Measurements from ENCODE around the gene MAN2B1.
A peak's percentile ranks its signal among the peaks of the same experiment; 100 is the strongest.
"Not testable (repeated sequence)": the region's sequence is repeated elsewhere in the genome, so short reads cannot be mapped to it uniquely, and the experiment has no call there.

MAN2B1 gene

GRCh38 chr19:12687496-12688196, 21.1 kb upstream of the MAN2B1 start, which contains the start of gene GNG14:
GNG14 (plus strand) TSS chr19:12687998; CDS start chr19:12688049, 51 bp downstream.
- no peak for TF ChIP-seq CTCF (conservative IDR thresholded peaks at IDR 0.05; ENCODE audit: low read depth, low read length)

GRCh38 chr19:12685831-12686230, 19.3 kb upstream of the MAN2B1 start:
- TF ChIP-seq CTCF (conservative IDR thresholded peaks at IDR 0.05; ENCODE audit: low read depth, low read length) = no peak
- H3K4me3 ChIP-seq (ENCODE audit: low read depth, low read length) = no peak overlapping the region
- no peak for DNase-seq (ENCODE audit: low read depth)

More at GRCh38 chr19:12687496-12688196, 21.1 kb upstream of the MAN2B1 start, which contains the start of gene GNG14:
- no peak within 1 kb of the TSS for H3K4me3 ChIP-seq (ENCODE audit: low read depth, low read length)
- DNase-seq (ENCODE audit: low read depth) = no peak

DNA sequence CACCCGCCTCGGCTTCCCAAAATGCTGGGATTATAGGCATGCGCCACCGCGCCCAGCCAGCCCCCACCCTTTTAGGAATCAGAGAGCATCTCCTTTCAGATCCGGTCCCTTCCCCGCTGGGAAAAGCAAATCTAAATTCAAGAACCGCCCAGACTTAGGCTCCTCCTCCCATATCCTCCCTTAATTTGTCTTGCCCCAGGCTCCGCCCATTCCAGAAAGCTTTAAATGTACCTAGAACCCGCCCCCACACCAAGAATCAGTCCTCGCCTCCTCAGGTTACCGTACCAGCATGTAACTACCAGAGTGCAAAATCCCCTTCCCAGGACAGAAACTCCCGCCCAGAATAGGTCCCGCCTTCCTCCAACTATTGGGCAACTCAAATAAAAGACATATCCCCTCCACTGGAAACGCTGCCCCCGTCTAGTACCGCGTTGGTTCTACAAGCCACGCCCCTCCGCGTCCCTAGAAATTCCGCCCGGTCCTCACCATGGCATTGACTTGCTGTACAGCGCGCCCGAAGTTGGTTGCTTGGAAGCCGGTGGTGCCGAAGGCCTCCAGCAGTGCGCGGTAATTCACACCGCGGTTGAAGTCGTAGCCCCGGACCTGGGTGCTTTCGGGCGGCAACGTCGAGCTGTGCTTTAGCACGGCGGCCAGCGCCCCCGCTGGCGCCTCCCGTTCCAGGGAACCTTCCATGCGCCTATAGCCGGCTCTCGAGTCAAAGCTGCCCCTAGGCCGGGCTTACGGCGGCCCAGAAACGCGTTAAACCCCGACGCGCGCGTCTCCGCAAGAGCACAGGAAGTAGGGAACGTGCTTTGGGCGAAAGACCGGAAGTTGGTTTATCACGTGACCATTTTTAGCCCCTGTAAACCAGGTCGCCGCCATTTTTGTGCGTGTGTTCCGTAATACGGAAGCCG, 14.8 kb upstream of the MAN2B1 start, which contains the start of gene DHPS:
Gene DHPS (minus strand): TSS at position 807 of the 914 bp plus-strand sequence. CDS start 114 bp downstream, at position 693.
- DNase-seq (ENCODE audit: low read depth) = peak; percentile 99
- no peak for TF ChIP-seq CTCF (conservative IDR thresholded peaks at IDR 0.05; ENCODE audit: low read depth, low read length)
- H3K4me3 ChIP-seq (ENCODE audit: low read depth, low read length) = peak within 1 kb of the TSS; percentile 97

DNA sequence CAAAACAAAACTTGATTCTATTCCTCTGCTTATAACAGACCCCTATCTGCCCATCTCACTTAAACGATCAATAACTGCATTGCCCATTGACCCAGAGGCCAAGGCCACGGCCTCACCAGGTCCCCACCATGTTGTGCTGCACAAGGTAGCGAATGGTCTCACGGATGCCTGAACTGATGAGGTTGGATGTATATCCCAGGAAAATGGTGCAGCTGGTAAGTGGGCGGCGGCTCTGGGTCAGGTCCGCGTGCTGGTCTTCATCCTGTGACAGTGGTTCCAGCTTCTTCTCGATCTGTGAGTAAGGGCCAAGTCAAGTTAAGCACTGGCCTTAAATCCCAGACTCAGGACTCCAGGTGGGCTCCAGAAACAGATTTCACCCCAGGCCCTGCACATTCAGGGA, 13.5 kb upstream of the MAN2B1 start:
- no peak for DNase-seq (ENCODE audit: low read depth)
- TF ChIP-seq CTCF (conservative IDR thresholded peaks at IDR 0.05; ENCODE audit: low read depth, low read length) = no peak

DNA sequence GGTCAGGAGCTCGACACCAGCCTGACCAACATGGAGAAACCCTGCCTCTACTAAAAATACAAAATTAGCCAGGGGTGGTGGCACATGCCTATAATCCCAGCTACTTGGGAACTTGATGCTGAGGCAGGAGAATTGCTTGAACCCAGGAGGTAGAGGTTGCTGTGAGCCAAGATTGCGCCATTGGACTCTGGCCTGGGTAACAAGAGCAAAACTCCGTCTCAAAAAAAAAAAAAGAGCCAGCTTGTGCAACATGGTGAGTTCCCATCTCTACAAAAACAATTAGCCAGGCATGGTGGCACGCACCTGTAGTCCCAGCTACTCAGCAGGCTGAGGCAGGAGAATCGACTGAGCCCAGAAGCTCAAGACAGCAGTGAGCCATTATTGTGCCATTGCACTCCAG, 11.5 kb upstream of the MAN2B1 start:
- DNase-seq (ENCODE audit: low read depth); H3K4me3 ChIP-seq (ENCODE audit: low read depth, low read length): not testable (repeated sequence)

More for the DNA sequence above, 13.5 kb upstream of the MAN2B1 start:
- no peak overlapping the region for H3K4me3 ChIP-seq (ENCODE audit: low read depth, low read length)

- no peak for DNase-seq (ENCODE audit: low read depth)
- H3K4me3 ChIP-seq (ENCODE audit: low read depth, low read length) = no peak overlapping the region
- no peak for TF ChIP-seq CTCF (conservative IDR thresholded peaks at IDR 0.05; ENCODE audit: low read depth, low read length)
Observed at GRCh38 chr19:12676928-12677327, 10.4 kb upstream of the MAN2B1 start.

GRCh38 chr19:12676384-12676792, 9.8 kb upstream of the MAN2B1 start:
- peak; percentile 88 for TF ChIP-seq CTCF (conservative IDR thresholded peaks at IDR 0.05; ENCODE audit: low read depth, low read length)
- DNase-seq (ENCODE audit: low read depth) = peak; percentile 82
- no peak overlapping the region for H3K4me3 ChIP-seq (ENCODE audit: low read depth, low read length)
